HG02798 (cell line): ENCODE results near the gene RBM5.
A peak's percentile ranks its signal among the peaks of the same experiment; 100 is the strongest.

Experiments
- ATAC-seq: cut with Tn5 transposase; IDR thresholded peaks from one replicate; pipeline ENCODE4 v1.9.1; 2021; ENCODE audit warnings: mild to moderate bottlenecking; ENCODE audit not compliant: unreplicated experiment, poor library complexity

Gene RBM5

DNA sequence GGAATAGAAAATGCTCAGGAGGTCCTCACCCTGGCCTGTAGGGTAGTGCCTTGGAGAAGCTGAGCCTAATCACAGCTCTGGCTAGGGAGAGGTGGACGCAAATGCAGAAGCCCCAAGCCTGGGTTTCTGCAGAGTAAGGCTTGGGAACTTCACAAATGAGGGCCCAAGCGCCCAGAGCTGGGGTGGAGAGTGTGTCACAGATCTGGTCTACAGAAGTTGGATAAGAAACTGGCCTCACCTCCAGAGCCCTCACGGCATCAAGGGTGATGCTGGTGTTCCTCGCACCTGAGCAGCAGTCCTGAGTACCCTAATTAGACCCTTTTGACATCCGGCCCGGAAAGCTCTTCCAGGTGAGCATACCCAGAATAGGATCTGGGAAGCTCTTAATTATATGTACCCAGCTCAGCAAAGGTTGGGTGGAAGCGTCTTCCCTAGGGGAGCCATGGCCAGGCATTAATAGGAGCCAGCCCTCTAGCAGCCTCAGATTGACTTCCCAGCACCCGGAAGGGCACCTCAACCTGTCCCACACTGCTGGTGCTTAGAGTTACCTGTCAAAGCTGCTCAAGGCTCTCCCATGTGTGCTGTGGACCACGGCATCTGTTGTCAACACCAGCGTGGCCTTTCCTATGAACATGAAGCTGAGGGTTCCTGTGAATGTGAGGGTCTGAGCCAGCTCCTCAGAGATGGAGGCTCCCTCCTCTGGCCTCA is 31.8 kb downstream of the RBM5 start:
- no peak for ATAC-seq

DNA sequence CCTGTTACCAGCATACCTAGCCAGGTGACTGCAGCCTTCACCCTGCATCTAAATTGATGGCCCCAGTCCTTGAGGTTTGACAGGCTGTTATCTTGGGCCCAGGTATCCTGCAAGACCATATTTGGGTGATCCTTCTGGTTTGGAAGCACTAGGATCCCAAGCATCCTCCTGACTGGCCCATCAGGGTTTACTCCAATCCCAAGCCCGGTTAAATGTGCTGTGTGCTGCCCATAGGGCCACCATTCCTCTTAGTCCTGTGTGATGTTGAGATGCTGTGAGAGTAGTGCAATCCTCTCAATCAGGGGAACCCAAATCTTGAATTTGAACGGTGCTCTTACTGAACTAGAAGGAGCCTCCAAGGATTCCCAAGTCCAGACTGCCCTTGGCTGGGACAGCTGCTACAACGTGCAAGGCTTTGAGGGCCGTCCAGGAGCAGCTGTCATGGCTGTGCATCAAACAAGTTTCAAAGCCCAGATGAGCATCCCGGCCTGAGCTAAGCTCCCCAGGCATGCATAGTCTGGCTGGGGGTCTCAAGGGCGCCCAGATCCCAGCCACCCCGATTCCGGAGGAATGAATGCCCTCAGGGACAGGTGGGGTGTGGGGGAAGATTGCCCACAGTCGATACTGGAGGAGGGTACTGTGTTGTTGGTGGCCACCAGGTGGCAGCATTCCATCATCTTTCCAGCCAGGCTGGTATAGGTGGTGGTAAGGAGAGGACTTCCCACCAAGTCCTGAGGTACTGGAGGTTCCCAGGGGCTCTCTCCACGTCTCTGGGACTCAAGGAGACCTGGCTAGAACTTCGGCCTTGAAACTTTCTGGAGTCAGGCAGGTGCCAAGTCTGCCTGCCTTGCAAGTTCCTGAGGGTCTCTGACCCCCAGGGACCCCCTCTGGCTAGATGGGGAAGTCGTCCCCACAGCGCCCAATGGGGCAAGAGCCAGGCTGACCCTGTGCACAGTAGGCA is 32.6 kb downstream of the RBM5 start:
- peak; percentile 65 for ATAC-seq

DNA sequence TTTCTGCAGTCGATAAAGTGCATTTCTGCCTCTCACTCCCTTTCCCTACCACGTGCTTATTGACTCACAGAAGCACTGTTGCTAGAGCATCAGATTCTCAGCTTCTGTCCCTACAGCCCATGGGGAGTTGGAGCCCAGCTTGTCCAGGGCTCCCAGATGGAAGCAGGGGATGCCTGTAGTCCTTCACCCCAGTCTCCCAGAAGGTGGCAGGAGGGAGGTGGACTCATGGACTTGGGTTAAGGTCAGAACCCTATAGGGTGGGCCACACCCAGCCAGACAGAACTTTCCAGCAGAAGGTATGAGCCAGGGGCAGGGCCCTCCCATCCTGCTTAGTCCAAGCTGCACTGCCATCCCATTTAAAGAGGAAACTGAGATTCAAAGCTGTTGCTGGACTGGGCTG is 33.4 kb downstream of the RBM5 start:
- ATAC-seq, result no peak

DNA sequence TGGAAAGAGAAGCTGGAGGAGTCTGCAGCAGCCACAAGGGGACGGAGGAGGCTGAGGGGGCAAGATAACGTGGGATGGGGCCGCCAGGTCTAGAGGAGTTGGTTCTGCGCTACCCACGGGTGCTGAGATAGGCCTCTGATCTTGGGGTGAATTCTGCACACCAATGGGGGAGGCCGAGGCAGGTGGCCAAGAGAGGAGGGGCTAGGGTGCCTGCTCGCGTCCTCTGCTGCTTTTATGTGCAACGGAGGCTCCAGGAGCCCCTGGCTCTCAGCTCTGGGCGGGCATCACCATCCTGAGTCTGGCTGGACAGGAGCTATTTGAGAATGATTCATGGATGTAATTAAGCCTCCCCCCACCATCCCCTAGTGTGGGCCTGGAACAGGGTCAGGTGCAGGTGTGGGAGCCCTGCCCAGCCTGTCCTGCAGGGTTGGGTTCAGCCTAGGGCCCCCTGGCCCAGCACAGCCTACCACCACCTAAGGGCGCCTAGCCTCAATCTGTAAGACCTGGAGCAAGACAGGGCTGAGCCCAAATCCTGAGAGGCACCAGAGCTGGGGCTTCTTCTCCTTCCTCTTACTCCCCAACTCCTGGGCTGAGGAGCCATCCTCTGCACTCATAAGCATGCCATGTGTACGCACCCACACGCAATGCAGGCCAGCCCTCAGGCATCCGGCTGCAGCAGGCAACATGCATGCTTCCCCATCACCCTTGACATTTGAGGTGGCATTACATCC is 34.1 kb downstream of the RBM5 start:
- ATAC-seq, result no peak

DNA sequence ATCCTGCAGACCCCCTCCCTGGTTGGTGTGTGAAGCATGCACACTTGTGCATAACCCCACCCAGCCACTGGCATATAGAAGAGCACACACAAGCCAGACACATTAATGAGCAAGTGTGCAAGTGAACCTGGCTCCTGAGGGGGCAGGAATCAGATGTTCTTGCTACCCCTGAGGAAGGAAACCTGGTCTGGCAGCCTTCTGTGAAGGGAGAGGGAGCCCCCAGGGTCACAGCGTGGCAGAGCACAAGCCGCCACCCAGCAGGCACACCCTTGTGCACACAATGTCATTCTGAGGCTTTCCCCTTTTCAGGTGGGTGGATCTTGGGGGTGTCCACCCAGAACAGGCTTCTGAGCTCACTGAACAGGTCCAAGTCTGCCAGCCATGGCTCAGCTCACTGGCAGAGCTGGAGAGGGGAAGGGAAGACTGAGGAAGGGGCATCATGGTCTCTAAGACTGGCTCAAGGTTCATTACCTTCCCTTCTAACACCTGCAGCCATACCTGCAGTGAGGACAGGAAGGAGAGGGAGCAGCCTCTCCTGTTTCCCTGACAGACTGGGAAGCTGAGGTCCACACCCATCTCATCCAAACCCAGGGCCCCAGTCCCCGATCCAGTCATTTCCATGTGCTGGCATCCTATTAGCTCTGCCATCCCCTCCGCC is 34.8 kb downstream of the RBM5 start:
- ATAC-seq, result no peak

DNA sequence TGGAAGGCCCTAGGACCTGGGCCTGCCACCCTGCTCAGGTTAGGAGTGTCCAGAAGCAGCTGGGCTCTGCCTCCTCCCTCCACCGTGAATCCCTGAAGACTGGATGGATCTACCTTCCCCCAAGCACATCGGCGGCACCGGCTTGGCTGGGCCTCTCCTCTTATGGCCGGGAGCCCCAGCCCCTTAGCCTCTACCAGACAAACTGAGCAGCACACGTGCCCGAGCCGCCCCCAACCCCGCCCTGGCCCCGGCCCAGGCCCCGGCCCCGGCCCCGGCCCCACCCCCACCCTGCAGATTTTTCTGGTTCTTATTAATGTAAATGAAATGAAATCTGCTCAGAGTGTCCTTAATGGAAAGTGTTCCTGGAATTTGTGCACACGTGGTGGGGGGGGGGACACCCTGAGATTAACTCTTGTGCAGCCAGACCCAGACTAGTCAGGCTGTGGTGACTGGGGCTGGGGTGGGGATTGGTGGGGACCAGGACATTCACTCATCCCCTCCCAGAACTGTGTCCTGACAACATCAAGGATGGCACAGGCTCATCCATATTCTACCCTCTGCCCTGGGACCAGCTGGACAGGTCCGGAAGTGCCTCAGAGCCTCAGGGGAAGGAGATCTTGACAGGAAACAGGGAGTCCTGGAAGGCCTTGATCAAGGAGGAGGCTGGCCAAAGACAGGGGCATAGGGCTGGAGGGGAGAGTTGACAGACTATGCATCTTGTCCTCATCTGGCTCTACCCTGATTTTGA is 35.5 kb downstream of the RBM5 start:
- ATAC-seq, result no peak

DNA sequence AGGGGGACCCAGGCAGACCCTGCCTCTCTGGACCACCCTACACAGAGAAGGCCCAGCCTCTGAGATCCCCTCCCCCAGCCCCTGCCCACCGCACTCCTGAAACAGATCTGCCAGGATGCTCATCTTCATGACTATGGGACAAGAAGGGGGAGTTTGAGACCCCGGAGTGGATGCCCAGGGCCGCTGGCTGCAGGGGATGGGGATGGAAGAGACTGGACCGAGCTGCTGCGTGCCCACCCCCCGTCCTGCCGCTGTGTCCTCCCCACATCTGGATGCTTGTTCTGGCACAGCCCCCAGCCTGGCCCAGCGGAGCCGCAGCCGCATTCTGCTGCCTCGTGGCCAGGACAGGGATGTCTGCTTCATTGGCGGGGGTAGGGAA is 36.1 kb downstream of the RBM5 start:
- ATAC-seq, result no peak

DNA sequence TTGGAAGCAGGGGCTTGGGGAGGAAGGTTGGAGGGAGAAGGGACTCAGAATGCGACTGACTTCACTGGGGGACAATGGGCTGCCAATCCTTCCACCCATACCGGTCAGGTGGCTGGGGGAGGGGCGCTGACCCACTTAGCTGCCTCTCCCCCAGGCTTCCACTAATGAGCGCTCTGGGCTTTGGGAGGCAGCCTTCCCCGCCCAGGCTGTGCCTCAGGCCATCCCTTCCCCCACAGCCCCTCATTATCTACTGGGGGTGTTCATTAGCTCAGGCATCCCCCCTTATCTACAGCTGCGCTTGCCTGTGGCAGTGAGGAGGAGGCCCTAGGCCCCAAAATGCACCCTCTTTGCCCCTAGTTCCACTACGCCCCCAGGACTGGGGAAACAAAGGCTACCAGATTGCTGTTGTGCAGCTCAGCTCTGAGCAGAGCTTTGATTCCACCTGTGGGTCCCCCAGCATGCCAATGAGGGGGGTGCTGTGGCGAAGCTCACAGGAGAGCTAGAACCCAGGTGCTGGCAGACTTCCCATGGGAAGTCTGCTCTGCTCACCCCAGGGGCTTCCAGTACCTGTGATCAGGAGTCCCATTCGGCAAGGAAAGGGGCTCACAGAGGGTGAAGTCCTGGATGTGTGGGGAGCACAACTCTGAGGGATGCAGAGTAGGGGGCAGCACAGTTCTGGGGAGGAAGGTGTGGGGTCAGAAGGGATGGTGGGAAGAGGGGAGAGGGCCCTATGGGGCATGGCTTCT is 37.0 kb downstream of the RBM5 start:
- ATAC-seq, result no peak

DNA sequence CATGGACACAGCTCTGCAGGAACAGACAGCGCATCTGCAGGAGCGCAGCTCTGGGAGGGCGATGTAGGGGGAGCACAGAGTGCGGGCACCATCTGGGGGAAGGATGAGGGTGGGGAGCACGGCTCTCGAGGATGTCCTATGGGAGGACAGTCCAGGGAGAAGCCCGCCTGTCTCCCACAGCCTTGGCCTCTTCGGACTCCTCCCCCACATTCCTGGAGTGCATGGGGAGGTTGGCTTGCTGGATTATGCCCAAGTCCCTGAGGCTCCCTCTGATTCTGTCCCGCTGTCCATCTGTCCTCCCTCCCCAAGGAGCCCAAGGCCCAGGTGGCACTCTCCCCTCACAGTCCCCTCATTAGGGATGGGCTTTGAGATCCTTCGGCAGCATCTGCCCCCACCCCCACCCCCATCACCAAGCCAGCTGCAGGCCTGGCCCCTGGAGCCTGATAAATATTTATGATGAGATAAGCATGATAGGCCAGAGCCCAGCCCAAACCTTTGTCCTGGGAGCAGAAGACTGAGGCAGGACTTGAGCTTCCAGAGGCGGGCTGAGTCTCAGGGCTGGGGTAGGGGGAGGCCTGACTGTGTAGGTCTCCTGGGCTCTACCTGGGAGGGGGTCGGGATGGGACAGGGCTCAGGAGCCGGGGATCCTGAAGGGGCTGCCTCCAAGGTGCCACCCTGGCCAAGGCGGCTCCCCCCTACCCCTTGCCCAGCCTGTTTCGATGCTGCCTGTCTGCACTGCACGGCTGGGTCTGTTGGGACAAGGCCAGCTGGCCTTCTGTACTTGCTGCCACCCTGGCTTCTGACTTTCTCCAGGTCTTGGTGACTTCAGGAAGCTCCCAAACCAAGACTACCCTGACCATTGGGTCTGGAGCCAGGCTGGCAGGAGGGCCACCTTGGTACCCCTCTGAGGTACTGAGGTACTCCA is 37.8 kb downstream of the RBM5 start:
- no peak for ATAC-seq

DNA sequence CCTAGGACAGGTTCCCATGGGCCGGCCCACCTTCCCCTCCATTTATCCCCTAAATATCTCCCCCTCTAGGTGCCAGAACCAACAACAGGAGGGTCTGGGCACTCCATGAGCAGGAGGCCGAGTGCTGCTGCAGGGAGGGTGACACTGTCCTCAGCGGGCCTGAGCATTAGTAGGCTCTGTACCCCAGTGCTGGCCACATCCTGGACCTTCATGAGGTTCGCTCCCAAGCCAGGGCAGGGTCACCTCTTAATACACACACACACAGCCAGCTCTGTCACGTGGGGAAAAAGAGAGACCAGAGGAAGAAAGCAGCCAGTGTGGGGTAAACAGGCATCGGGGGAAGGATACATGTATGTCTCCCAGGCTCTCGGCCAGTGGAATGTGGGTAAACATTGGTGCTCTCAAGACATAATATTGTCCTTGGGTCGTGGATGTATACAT is 38.6 kb downstream of the RBM5 start:
- ATAC-seq, result no peak

DNA sequence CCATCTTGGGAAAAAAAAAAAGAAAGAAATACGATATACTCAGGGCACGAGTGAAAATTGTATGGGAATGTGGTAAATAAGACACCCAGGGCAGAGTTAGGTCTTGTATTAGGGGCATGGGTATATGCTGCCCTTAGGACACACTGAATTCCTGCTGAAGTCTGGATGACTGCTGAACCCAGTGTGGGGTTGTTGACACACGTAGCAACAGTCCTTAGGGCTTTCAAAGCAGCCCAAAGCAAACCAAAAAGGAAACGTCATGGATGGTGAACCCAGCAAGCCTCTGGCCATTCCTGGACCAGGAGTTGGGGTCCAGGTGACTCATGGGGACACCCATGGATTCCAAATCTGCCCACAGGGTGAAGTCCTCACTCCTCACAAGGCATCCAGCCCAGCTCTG is 39.3 kb downstream of the RBM5 start:
- ATAC-seq, result no peak

DNA sequence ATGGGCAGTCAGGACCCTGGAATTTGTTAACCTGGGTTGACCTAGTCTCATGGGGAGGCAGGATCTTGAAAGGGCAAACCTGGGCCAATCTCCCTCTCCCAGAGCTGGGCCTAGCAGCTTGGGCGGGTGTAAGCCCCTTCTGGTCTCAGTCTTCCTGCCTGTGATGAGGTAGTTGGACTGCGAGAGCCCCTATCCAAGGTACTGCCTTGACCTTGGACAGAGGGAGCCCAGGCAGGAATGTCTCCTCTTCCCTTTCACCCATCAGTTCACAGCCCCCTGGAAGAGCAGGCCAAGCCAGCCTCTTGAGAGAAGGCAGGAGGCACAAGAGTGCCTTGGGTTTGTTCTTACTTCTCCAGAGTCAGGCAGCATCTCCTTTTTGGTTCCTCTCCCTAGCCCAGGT is 41.7 kb downstream of the RBM5 start:
- no peak for ATAC-seq

DNA sequence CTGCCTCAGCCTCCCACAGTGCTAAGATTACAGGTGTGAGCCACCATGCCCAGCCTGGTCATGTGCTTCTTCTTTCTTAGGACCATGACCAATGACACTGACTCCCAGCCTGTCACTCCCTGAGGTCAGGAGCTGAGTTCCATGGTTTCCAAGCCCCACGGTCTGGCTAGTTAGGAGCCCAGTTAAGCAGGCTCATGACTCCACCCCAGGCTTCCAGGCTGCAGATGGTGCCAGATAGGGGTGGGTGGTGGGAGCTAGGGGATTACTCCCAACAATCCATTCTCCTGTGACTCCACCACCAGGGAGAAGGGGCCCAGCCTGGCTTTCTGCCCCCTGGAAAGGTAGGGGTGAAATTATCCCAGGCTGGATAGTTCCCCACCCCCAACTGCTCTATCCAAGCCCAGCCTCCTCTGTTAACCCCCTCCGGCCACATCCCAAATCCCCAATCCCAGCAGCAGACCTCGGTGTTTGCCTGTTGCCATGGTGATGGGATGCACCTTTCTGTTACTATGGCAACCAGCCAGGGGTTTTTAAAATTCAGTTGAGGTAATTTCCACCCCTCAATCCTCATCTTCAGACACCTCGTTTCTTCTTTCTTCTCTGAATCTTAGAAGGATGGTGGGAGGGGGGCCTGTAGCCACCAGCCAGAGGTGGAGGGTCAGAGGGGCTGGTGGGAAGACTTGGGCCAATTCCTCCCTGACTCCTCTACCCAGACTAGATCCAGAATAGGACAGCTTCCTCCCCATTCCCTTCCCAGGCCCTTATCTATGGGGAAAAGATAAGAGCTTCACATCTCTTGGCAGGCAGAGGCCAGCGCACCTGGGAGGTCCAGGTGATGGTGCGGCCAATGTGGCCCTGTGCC is 43.9 kb downstream of the RBM5 start:
- ATAC-seq, result no peak

DNA sequence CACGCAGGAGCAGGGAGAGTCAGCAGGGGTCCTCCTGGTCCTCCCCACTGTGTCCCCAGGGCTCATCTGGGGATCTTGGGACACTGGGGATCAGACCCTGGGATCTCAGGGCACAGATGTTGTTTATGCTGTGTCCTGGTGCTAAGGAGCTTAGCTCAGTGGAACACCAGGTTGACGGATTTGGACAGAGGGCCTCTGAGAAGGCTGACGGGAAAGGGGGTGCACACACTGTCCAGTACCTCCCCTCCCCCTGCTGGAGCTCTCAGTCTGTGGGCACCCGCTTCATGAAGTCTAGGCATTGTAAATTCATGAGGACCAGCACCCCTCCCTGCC is 44.5 kb downstream of the RBM5 start:
- no peak for ATAC-seq

DNA sequence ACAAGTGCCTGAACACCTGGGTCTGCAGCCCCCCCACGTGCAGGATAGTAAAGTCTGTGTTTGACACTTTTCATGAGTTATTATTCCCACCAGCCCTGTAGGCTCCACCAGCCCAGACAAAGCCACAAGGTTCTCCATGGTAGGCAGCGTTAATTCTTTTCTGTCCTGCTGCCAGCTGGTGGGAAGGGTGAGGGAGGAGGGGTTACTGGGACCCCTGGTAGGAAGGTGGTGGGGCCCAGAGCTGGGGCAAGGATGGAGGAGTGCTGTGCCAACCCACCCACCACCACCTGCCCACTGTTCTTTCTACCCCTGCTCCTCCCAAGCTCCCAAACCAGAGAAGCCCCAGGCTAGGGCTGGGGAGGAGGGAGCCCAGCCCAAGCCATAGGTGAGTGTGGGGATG is 45.6 kb downstream of the RBM5 start:
- ATAC-seq, result no peak

DNA sequence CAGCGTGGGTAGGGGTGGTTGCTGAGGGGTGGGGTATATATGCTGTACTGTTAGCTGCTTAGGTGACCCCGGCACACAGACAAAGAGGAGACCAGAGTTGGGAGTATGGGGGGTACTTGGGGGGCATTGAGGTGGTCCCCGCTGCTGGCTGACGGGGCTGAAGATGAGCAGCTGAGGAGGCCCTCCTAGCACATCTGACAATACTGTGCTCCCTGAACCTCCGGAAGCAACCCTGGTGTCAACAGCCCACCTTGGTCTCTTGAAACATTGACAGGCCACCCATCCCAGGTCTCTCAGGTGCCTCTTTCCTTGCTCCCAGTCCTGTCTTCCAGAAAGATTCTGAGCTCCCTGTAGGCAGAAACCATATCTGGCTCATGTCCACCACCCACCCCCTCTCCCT is 47.2 kb downstream of the RBM5 start:
- no peak for ATAC-seq

DNA sequence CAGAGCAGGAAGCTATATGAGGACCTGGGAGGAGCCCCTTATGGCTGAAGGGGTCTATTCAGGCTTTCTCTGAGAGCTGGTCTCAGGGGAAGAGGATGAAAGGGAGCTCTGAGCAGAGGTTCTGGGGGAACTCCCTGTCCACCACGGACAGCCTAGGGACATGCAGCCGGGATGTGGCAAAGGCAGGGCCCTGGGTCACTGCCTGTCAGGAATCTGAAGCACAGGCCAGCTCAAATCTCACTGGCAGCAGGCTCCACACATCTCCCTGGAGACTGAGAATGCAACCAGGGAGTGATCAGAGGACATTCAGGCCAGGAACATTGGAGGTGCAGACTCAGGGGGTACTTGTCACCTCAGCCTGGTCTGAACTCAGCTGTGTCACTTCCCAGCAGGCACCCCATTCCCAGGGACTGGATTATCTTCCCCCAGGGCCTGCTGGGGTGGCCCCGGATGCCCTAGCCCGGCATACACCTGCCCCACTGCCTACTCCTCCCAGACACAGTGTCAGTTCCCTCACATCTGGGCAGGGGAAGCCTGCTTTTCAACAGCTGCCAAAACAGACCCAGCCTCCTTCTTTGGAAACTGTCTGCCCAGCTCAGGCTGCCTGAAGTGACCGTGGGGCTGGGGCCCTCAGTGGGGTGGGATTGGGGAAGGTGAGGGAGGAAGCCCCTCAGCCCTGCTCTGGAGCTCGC is 48.1 kb downstream of the RBM5 start:
- no peak for ATAC-seq
